NCI-H2029 (cell line): ENCODE measurements around the gene MGARP.
A peak's percentile ranks its signal among the peaks of the same experiment; 100 is the strongest.
"Not testable (repeated sequence)": the region's sequence is repeated elsewhere in the genome, so short reads cannot be mapped to it uniquely, and the experiment has no call there.

Experiments
- DNase-seq: peaks from one replicate; lab custom pipeline; 2025; lab: John Stamatoyannopoulos, UW

Gene MGARP

GRCh38 chr4:139295206-139295941, 15.3 kb upstream of the MGARP start:
- peak; percentile 88 for DNase-seq

GRCh38 chr4:139286186-139286698, 6.2 kb upstream of the MGARP start:
- no peak for DNase-seq

GRCh38 chr4:139282721-139283075, 2.7 kb upstream of the MGARP start:
- no peak for DNase-seq

GRCh38 chr4:139282065-139282720, 2.2 kb upstream of the MGARP start:
- DNase-seq: no peak

GRCh38 chr4:139278912-139279759, 889 bp downstream of the MGARP start:
- DNase-seq: no peak

GRCh38 chr4:139278485-139278884, 1.5 kb downstream of the MGARP start:
- DNase-seq: no peak

- no peak for DNase-seq
These were observed 4.7 kb downstream of the MGARP start for GRCh38 chr4:139275281-139275735.

GRCh38 chr4:139274790-139275189, 5.2 kb downstream of the MGARP start:
- no peak for DNase-seq

GRCh38 chr4:139273835-139274234, 6.2 kb downstream of the MGARP start:
- no peak for DNase-seq

- DNase-seq: no peak
These were observed 12.7 kb downstream of the MGARP start for GRCh38 chr4:139267301-139267700.

- DNase-seq: peak; percentile 21
These were observed 13.3 kb downstream of the MGARP start for GRCh38 chr4:139266583-139267257.

GRCh38 chr4:139266208-139266582, 13.8 kb downstream of the MGARP start:
- no peak for DNase-seq

GRCh38 chr4:139265654-139266053, 14.4 kb downstream of the MGARP start:
- peak; percentile 56 for DNase-seq

GRCh38 chr4:139256349-139256748, 23.7 kb downstream of the MGARP start:
- no peak for DNase-seq

GRCh38 chr4:139255581-139255980, 24.4 kb downstream of the MGARP start:
- not testable (repeated sequence) for DNase-seq

- DNase-seq: no peak
These were observed 26.3 kb downstream of the MGARP start for GRCh38 chr4:139253713-139254112.

- no peak for DNase-seq
These were observed 27.0 kb downstream of the MGARP start for GRCh38 chr4:139253046-139253445.

GRCh38 chr4:139247700-139248238, 32.3 kb downstream of the MGARP start:
- DNase-seq: no peak

GRCh38 chr4:139247241-139247640, 32.8 kb downstream of the MGARP start:
- DNase-seq: no peak

GRCh38 chr4:139246166-139246565, 33.9 kb downstream of the MGARP start:
- no peak for DNase-seq

- no peak for DNase-seq
These were observed 34.4 kb downstream of the MGARP start for GRCh38 chr4:139245590-139245989.
